ENCODE measurements around the gene MCEMP1. TPM values are rescaled to one million over a fixed set of nuclear protein-coding genes. Genes with fewer than 3 reads are reported as not detected.

Gene MCEMP1
- total RNA-seq, 4 donors from 2014 or later = 0.67 to 1.2 (median 0.96) TPM; not detected in 1

- WGBS, 2 donors (ENCODE audit: low coverage in 1 of 2) = 93 to 95% methylated on average over 3 to 4 of the region's 20 CpGs
- ATAC-seq = no peak
- Histone ChIP-seq H3K4me3 (no peak overlapping the region), H3K27me3 (peaks cover 96% of the 10 kb centered on the region), H3K9me3 (no peaks in the 10 kb centered on the region), H3K36me3 (no peaks in the 10 kb centered on the region), H3K4me1 (no peaks in the 10 kb centered on the region), H3K27ac (no peak overlapping the region)
- TF ChIP-seq POLR2A (IDR thresholded peaks at IDR 0.05) (no peak), EP300 (IDR thresholded peaks at IDR 0.05) (no peak), POLR2AphosphoS5 (IDR thresholded peaks at IDR 0.05) (no peak), CTCF (IDR thresholded peaks at IDR 0.05) (no peak)
These were observed 32.4 kb upstream of the MCEMP1 start for GRCh38 chr19:7644550-7644877.

- WGBS, 2 donors (ENCODE audit: low coverage in 1 of 2) = 87% methylated on average over 6 of the region's 14 CpGs; no CpG with 5 or more reads in 1 of the 2 donors
- no peak for ATAC-seq
- H3K36me3 ChIP-seq = no peaks in the 10 kb centered on the region
- H3K4me3 ChIP-seq = no peak overlapping the region
- no peaks in the 10 kb centered on the region for H3K4me1 ChIP-seq
- H3K27me3 ChIP-seq = peaks cover 98% of the 10 kb centered on the region
- TF ChIP-seq POLR2AphosphoS5 (IDR thresholded peaks at IDR 0.05) (no peak), CTCF (IDR thresholded peaks at IDR 0.05) (no peak), EP300 (IDR thresholded peaks at IDR 0.05) (no peak), POLR2A (IDR thresholded peaks at IDR 0.05) (no peak)
- H3K9me3 ChIP-seq = no peaks in the 10 kb centered on the region
- no peak overlapping the region for H3K27ac ChIP-seq
These were observed 31.7 kb upstream of the MCEMP1 start for GRCh38 chr19:7645163-7645562.

- H3K27me3 ChIP-seq = peaks cover 98% of the 10 kb centered on the region
- TF ChIP-seq POLR2A (IDR thresholded peaks at IDR 0.05) = no peak
- no peak for TF ChIP-seq CTCF (IDR thresholded peaks at IDR 0.05)
- no peak for TF ChIP-seq POLR2AphosphoS5 (IDR thresholded peaks at IDR 0.05)
- no peak for TF ChIP-seq EP300 (IDR thresholded peaks at IDR 0.05)
- no peak overlapping the region for H3K4me3 ChIP-seq
- no peak for ATAC-seq
- no peaks in the 10 kb centered on the region for H3K9me3 ChIP-seq
- no peaks in the 10 kb centered on the region for H3K36me3 ChIP-seq
- no peak overlapping the region for H3K27ac ChIP-seq
- H3K4me1 ChIP-seq = no peaks in the 10 kb centered on the region
- WGBS, 2 donors (ENCODE audit: low coverage in 1 of 2) = 45 to 67% methylated on average over 7 to 15 of the region's 20 CpGs
These were observed 31.0 kb upstream of the MCEMP1 start for GRCh38 chr19:7645656-7646425.

GRCh38 chr19:7646426-7646700, 30.5 kb upstream of the MCEMP1 start:
- WGBS, 2 donors (ENCODE audit: low coverage in 1 of 2) = no CpG with 5 or more reads among the region's 8 CpGs
- no peaks in the 10 kb centered on the region for H3K4me1 ChIP-seq
- peaks cover 98% of the 10 kb centered on the region for H3K27me3 ChIP-seq
- H3K27ac ChIP-seq = no peak overlapping the region
- H3K4me3 ChIP-seq = no peak overlapping the region
- no peaks in the 10 kb centered on the region for H3K9me3 ChIP-seq
- TF ChIP-seq EP300 (IDR thresholded peaks at IDR 0.05) = no peak
- no peak for TF ChIP-seq POLR2AphosphoS5 (IDR thresholded peaks at IDR 0.05)
- TF ChIP-seq POLR2A (IDR thresholded peaks at IDR 0.05) = no peak
- TF ChIP-seq CTCF (IDR thresholded peaks at IDR 0.05) = no peak
- no peak for ATAC-seq
- H3K36me3 ChIP-seq = no peaks in the 10 kb centered on the region

GRCh38 chr19:7647156-7647555, 29.7 kb upstream of the MCEMP1 start:
- TF ChIP-seq CTCF (IDR thresholded peaks at IDR 0.05) (no peak), EP300 (IDR thresholded peaks at IDR 0.05) (no peak)
- Histone ChIP-seq H3K27ac (no peak overlapping the region), H3K9me3 (no peaks in the 10 kb centered on the region), H3K36me3 (no peaks in the 10 kb centered on the region), H3K27me3 (peaks cover 94% of the 10 kb centered on the region), H3K4me3 (no peak overlapping the region), H3K4me1 (peaks cover 0 to 5% (median 0%) of the 10 kb centered on the region in 3 donors)
- ATAC-seq = no peak
- WGBS, 2 donors (ENCODE audit: low coverage in 1 of 2) = no CpG with 5 or more reads among the region's 26 CpGs
